NCI-H345 (cell line): ENCODE measurements around the gene PRR7.
A peak's percentile ranks its signal among the peaks of the same experiment; 100 is the strongest.

ENCODE experiments used
- DNase-seq: peaks from one replicate; lab custom pipeline; 2025; lab: John Stamatoyannopoulos, UW

Gene PRR7

GRCh38 chr5:177499842-177500241 lies 53.2 kb downstream of the PRR7 start:
- no peak for DNase-seq

GRCh38 chr5:177500685-177501522 lies 54.3 kb downstream of the PRR7 start:
- DNase-seq = peak; percentile 89

- DNase-seq = no peak
Observed at GRCh38 chr5:177501874-177502678, 55.5 kb downstream of the PRR7 start.

- no peak for DNase-seq
Observed at GRCh38 chr5:177502886-177503285, 56.3 kb downstream of the PRR7 start.

GRCh38 chr5:177503351-177504085 lies 56.9 kb downstream of the PRR7 start:
- no peak for DNase-seq

GRCh38 chr5:177504086-177505056 lies 57.8 kb downstream of the PRR7 start:
- no peak for DNase-seq

- DNase-seq = no peak
Observed at GRCh38 chr5:177505075-177505474, 58.5 kb downstream of the PRR7 start.
